Neural crest cell (in vitro differentiated cells): ENCODE measurements around the gene APLNR. TPM values are rescaled to one million over a fixed set of nuclear protein-coding genes. Genes with fewer than 3 reads are reported as not detected.

Experiments used
- DNase-seq: peaks from one replicate; pipeline ENCODE4 v3.0.0; 2021; ENCODE audit warnings: low read depth, mixed read lengths, low spot score
- H3K27ac Mint-ChIP-seq: one replicate; pipeline ENCODE4 v1.8.0; 2021; ENCODE audit warnings: mild to moderate bottlenecking, mixed read lengths; ENCODE audit not compliant: unreplicated experiment
- H3K27me3 Mint-ChIP-seq: 2 replicates; pipeline ENCODE4 v1.8.0; 2021; ENCODE audit warnings: low read depth, mild to moderate bottlenecking, mixed read lengths
- H3K36me3 Mint-ChIP-seq: 2 replicates; pipeline ENCODE4 v1.8.0; 2021; ENCODE audit warnings: low read depth, mild to moderate bottlenecking, mixed read lengths
- H3K4me1 Mint-ChIP-seq: 2 replicates; pipeline ENCODE4 v1.8.0; 2021; ENCODE audit warnings: mixed read lengths
- H3K4me3 Mint-ChIP-seq: one replicate; pipeline ENCODE4 v1.8.0; 2021; ENCODE audit warnings: mild to moderate bottlenecking, mixed read lengths
- H3K9me3 Mint-ChIP-seq: 2 replicates; pipeline ENCODE4 v1.8.0; 2021; ENCODE audit warnings: mixed read lengths
- CTCF ChIP-seq: fragments of 200-600 bp; sonication (generic); conservative IDR thresholded peaks from 2 replicates; pipeline ENCODE4 v1.5.0; 2021; ENCODE audit warnings: antibody characterized with exemption, mild to moderate bottlenecking
- total RNA-seq: library from RNA; stranded (reverse); gene quantifications from 2 replicates; pipeline ENCODE4 v1.2.1, GENCODE V29; 2021

Gene APLNR
- total RNA-seq, 1 donor from 2014 or later = 3.9 TPM

- no peaks in the 10 kb centered on the region for H3K9me3 Mint-ChIP-seq
- no peak for TF ChIP-seq CTCF
- H3K27ac Mint-ChIP-seq = no peak overlapping the region
- no peak overlapping the region for H3K4me3 Mint-ChIP-seq
- H3K36me3 Mint-ChIP-seq = no peaks in the 10 kb centered on the region
- H3K4me1 Mint-ChIP-seq = peaks cover 33% of the 10 kb centered on the region
- H3K27me3 Mint-ChIP-seq = peaks cover 2% of the 10 kb centered on the region
- no peak for DNase-seq
Measured at GRCh38 chr11:57240757-57241156, 3.7 kb upstream of the APLNR start.

- H3K27me3 Mint-ChIP-seq = peaks cover 2% of the 10 kb centered on the region
- H3K9me3 Mint-ChIP-seq = no peaks in the 10 kb centered on the region
- H3K4me1 Mint-ChIP-seq = peaks cover 38% of the 10 kb centered on the region
- no peak for TF ChIP-seq CTCF
- no peak for DNase-seq
- H3K27ac Mint-ChIP-seq = no peak overlapping the region
- no peaks in the 10 kb centered on the region for H3K36me3 Mint-ChIP-seq
- H3K4me3 Mint-ChIP-seq = no peak overlapping the region
Measured at GRCh38 chr11:57240007-57240406, 3.0 kb upstream of the APLNR start.

DNA sequence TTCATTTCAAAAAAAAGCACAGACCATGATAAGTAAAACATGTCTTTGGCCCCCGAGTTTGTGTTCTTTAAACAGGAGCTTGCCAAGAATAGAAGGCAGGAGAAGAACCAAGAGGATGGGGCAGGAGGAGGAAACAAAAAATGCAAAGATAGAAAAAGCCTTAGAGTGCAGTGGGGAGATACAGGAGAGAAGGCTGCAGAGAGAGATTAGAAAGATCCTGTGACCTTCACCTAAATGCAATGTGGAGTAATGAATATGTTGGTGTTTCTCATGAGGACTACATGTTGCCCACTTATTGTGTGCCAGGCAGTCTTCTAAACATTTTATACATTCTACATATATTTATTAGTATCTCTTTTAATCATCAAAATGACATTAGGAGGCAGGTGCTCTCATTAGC, 2.3 kb upstream of the APLNR start:
- H3K4me3 Mint-ChIP-seq = no peak overlapping the region
- H3K27ac Mint-ChIP-seq = no peak overlapping the region
- no peak for TF ChIP-seq CTCF
- H3K27me3 Mint-ChIP-seq = peaks cover 7% of the 10 kb centered on the region
- H3K9me3 Mint-ChIP-seq = no peaks in the 10 kb centered on the region
- H3K36me3 Mint-ChIP-seq = no peaks in the 10 kb centered on the region
- no peak for DNase-seq
- H3K4me1 Mint-ChIP-seq = peaks cover 42% of the 10 kb centered on the region

GRCh38 chr11:57235761-57236703, 1.0 kb downstream of the APLNR start:
- TF ChIP-seq CTCF = no peak
- Mint-ChIP-seq H3K9me3 (no peaks in the 10 kb centered on the region), H3K27ac (no peak overlapping the region), H3K36me3 (no peaks in the 10 kb centered on the region), H3K27me3 (peaks cover 31% of the 10 kb centered on the region), H3K4me1 (peaks cover 36% of the 10 kb centered on the region), H3K4me3 (no peak overlapping the region)
- DNase-seq = no peak

- DNase-seq = no peak
- H3K9me3 Mint-ChIP-seq = no peaks in the 10 kb centered on the region
- H3K4me3 Mint-ChIP-seq = no peak overlapping the region
- H3K27me3 Mint-ChIP-seq = peaks cover 38% of the 10 kb centered on the region
- H3K27ac Mint-ChIP-seq = no peak overlapping the region
- H3K36me3 Mint-ChIP-seq = no peaks in the 10 kb centered on the region
- no peak for TF ChIP-seq CTCF
- peaks cover 31% of the 10 kb centered on the region for H3K4me1 Mint-ChIP-seq
Measured at GRCh38 chr11:57233702-57234101, 3.3 kb downstream of the APLNR start.
